HEK293 (cell line): ENCODE data around the gene CDH2.

Experiments used
- ATF2 ChIP-seq: fragments of 450-650 bp; formaldehyde crosslinking; IDR thresholded peaks from 2 replicates; pipeline ENCODE4 v1.5.1; 2016; ENCODE audit warnings: missing biosample characterization, missing genetic modification characterization, low read depth
- ELK4 ChIP-seq: IDR thresholded peaks from 2 replicates; pipeline ENCODE4 v1.6.1; 2011; ENCODE audit warnings: mild to moderate bottlenecking, low read depth, low read length, borderline replicate concordance
- SCRT2 ChIP-seq: fragments of 450-650 bp; formaldehyde crosslinking; IDR thresholded peaks from 2 replicates; pipeline ENCODE4 v1.5.1; 2016; ENCODE audit warnings: missing biosample characterization, missing genetic modification characterization
- TCF7L2 ChIP-seq: IDR thresholded peaks from 2 replicates; pipeline ENCODE4 v1.6.1; 2011; ENCODE audit warnings: low read depth, mild to moderate bottlenecking, inconsistent platforms, low read length, moderate library complexity, borderline replicate concordance
- WT1 ChIP-seq: fragments of 450-650 bp; formaldehyde crosslinking; IDR thresholded peaks from 2 replicates; pipeline ENCODE4 v1.5.1; 2016; ENCODE audit warnings: missing biosample characterization, missing genetic modification characterization
- YY1 ChIP-seq: fragments of 450-650 bp; formaldehyde crosslinking; IDR thresholded peaks from 2 replicates; pipeline ENCODE4 v1.5.1; 2018; ENCODE audit warnings: missing biosample characterization, missing genetic modification characterization
- ZBTB21 ChIP-seq: fragments of 450-650 bp; formaldehyde crosslinking; IDR thresholded peaks from 2 replicates; pipeline ENCODE4 v1.5.1; 2017; ENCODE audit warnings: missing biosample characterization, missing genetic modification characterization
- ZEB2 ChIP-seq: fragments of 450-650 bp; formaldehyde crosslinking; IDR thresholded peaks from 2 replicates; pipeline ENCODE4 v1.5.1; 2016; ENCODE audit warnings: missing biosample characterization, missing genetic modification characterization
- TF ChIP-seq, protein P1 (sequence below): fragments of 450-650 bp; formaldehyde crosslinking; IDR thresholded peaks from 2 replicates; pipeline ENCODE4 v1.5.1; 2016; ENCODE audit warnings: missing biosample characterization, missing genetic modification characterization
- TF ChIP-seq, protein P2 (sequence below): fragments of 450-650 bp; formaldehyde crosslinking; IDR thresholded peaks from 2 replicates; pipeline ENCODE4 v1.5.1; 2017; ENCODE audit warnings: missing biosample characterization, missing genetic modification characterization

DNA sequence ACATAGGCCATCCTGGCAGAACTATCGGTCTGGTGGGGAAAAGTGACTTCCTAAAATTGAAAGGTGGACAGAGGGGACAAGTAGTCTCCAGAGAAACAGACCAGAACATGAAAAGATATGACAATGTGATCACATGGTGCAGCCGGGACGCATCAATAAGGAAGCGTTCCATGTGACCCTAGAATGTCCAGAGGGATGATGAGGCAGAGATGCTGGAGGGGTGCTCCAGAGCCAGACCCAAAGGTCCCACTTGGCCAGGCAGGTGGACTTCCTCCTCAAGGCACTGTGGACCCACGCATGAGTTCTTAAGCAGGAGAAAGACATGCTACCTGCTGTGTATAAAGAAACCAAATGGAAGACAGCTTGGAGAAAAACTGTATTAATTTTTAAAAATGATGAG, 50.2 kb downstream of the CDH2 start:
- TF ChIP-seq ATF2 (tag by site-specific recombination) (no peak), TCF7L2 (no peak), WT1 (no peak), ELK4 (no peak), ZBTB21 (tag by site-specific recombination) (no peak), SCRT2 (no peak), YY1 (tag by site-specific recombination) (no peak), ZEB2 (tag by site-specific recombination) (no peak)
- TF ChIP-seq, protein P1, sequence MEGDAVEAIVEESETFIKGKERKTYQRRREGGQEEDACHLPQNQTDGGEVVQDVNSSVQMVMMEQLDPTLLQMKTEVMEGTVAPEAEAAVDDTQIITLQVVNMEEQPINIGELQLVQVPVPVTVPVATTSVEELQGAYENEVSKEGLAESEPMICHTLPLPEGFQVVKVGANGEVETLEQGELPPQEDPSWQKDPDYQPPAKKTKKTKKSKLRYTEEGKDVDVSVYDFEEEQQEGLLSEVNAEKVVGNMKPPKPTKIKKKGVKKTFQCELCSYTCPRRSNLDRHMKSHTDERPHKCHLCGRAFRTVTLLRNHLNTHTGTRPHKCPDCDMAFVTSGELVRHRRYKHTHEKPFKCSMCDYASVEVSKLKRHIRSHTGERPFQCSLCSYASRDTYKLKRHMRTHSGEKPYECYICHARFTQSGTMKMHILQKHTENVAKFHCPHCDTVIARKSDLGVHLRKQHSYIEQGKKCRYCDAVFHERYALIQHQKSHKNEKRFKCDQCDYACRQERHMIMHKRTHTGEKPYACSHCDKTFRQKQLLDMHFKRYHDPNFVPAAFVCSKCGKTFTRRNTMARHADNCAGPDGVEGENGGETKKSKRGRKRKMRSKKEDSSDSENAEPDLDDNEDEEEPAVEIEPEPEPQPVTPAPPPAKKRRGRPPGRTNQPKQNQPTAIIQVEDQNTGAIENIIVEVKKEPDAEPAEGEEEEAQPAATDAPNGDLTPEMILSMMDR (tag by site-specific recombination): no peak
- TF ChIP-seq, protein P2, sequence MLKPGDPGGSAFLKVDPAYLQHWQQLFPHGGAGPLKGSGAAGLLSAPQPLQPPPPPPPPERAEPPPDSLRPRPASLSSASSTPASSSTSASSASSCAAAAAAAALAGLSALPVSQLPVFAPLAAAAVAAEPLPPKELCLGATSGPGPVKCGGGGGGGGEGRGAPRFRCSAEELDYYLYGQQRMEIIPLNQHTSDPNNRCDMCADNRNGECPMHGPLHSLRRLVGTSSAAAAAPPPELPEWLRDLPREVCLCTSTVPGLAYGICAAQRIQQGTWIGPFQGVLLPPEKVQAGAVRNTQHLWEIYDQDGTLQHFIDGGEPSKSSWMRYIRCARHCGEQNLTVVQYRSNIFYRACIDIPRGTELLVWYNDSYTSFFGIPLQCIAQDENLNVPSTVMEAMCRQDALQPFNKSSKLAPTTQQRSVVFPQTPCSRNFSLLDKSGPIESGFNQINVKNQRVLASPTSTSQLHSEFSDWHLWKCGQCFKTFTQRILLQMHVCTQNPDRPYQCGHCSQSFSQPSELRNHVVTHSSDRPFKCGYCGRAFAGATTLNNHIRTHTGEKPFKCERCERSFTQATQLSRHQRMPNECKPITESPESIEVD (tag by site-specific recombination): no peak
